Astrocyte of the cerebellum (primary cell): ENCODE data around the gene B4GALNT2.

ENCODE experiments used
- DNase-seq: peaks from one replicate; pipeline ENCODE4 v3.0.0-alpha.2; 2011; ENCODE audit warnings: low read depth
- H3K4me3 ChIP-seq: 2 replicates; pipeline ENCODE4 v1.5.1; 2011; ENCODE audit warnings: mild to moderate bottlenecking, low read depth, low read length, moderate library complexity
- CTCF ChIP-seq: IDR thresholded peaks from 2 replicates; pipeline ENCODE4 v1.5.1; 2012; ENCODE audit warnings: low read length, low read depth, moderate library complexity, mild to moderate bottlenecking; ENCODE audit errors: missing control alignments
- in situ Hi-C: cut with HindIII; loops from 2 replicates; pipeline ENCODE4 v1.10.0; 2017; ENCODE audit warnings: low sequenced_read_pairs

B4GALNT2 gene

GRCh38 chr17:49224198-49224996 lies 91.8 kb downstream of the B4GALNT2 start:
- no peak overlapping the region for H3K4me3 ChIP-seq
- no peak for DNase-seq
- in situ Hi-C loops = no loop called here
- TF ChIP-seq CTCF = no peak

- H3K4me3 ChIP-seq = no peak overlapping the region
- TF ChIP-seq CTCF = no peak
- in situ Hi-C loops = loop anchor here (5.0 kb wide), 1 partner anchor 62 kb away; no protein-coding TSS in a partner anchor
- DNase-seq = no peak
Measured at GRCh38 chr17:49224997-49225337, 92.4 kb downstream of the B4GALNT2 start.

DNA sequence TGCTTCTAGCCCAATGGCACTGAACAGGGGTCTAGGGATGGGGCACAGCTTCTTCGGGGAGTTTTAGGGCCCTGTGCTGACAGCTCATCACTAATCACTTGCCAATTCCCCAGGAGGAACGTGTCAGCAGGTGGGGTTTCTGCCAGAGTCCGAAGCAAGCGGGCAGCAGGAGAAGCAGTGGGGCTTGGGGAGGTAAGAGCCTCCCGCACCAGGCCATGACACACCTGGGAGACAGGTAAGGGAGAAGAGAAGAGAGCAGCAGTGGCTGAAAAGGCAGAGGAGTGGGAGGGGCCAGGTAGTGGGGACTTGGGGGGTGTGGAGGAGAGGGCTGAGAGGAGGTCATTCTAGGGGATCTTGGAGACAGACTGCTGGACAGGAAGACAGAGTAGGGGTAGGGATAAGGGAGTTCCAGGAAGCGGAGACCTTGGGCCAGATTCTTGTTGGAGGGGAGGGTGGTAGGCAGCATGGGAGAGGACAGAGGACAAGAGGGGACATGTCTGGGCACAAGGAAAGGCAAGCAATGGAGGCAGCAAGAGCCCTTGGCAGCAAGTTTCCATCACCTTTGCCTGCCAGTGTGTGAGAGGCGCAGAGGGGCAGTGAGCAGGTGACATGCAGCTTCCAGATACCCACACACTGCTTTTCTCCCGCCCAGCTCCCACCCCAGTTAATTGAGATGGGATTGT lies 93.1 kb downstream of the B4GALNT2 start:
- H3K4me3 ChIP-seq = no peak overlapping the region
- in situ Hi-C loops = loop anchor here (5.0 kb wide), 1 partner anchor 62 kb away; no protein-coding TSS in a partner anchor
- no peak for DNase-seq
- TF ChIP-seq CTCF = no peak
